A549 (cell line): ENCODE data around the gene APOOL. TPM values are rescaled to one million over a fixed set of nuclear protein-coding genes. Genes with fewer than 3 reads are reported as not detected.

Experiments
- ATAC-seq, 2 experiments: fragments of 200-7000 bp in 1 of 2; fragments of >200 bp in 1 of 2; cut with Nextera tagmentation in 1 of 2; cut with Tn5 transposase in 1 of 2; 3 replicates each; pipeline versions ENCODE4 v1.8.0 to v1.9.1; 2018 to 2020; ENCODE audit warnings: mild to moderate bottlenecking in 1 of 2, moderate library complexity in 1 of 2
- CTCF ChIA-PET: fragments of 300-600 bp; sonication (Branson Sonifier 250); formaldehyde crosslinking; extraction: SDS; loops from one replicate; lab custom pipeline; 2021; ENCODE audit warnings: antibody characterized with exemption, inconsistent platforms; lab: Yijun Ruan, JAX
- POLR2A ChIA-PET: fragments of 350-600 bp; formaldehyde crosslinking; extraction: SDS; loops from one replicate; lab custom pipeline; 2021; ENCODE audit warnings: antibody characterized with exemption, inconsistent platforms; lab: Yijun Ruan, JAX
- DNase-seq, 2 experiments: peaks; one replicate each; pipeline versions ENCODE4 v3.0.0 to v3.0.0-alpha.2; 2011 to 2016; ENCODE audit warnings: low read depth in 1 of 2, low spot score in 1 of 2
- FAIRE-seq: peaks from 2 replicates; lab custom pipeline; 2011; peaks lifted over from hg19 to GRCh38; lab: Jason Lieb, UNC
- H3K27ac ChIP-seq, 2 experiments: fragments of >200 bp; sonication (Bioruptor Twin); formaldehyde crosslinking; 3 replicates each; pipeline ENCODE4 v1.5.1; 2016 to 2017
- H3K4me1 ChIP-seq: fragments of >200 bp; sonication (Bioruptor Twin); formaldehyde crosslinking; 3 replicates; pipeline ENCODE4 v1.6.1; 2016
- H3K4me2 ChIP-seq: fragments of >200 bp; sonication (Bioruptor Twin); formaldehyde crosslinking; 3 replicates; pipeline ENCODE4 v1.6.1; 2016
- H3K4me3 ChIP-seq: fragments of >200 bp; sonication (Bioruptor Twin); formaldehyde crosslinking; 3 replicates; pipeline ENCODE4 v1.5.1; 2016
- H3K9me3 ChIP-seq: fragments of >200 bp; sonication (Bioruptor Twin); formaldehyde crosslinking; 3 replicates; pipeline ENCODE4 v1.6.1; 2016
- ATOH8 ChIP-seq: fragments of 250-450 bp; sonication (Bioruptor Pico); IDR thresholded peaks from 2 replicates; pipeline ENCODE4 v1.5.0; 2020; ENCODE audit warnings: low read depth, mild to moderate bottlenecking, moderate library complexity
- BCL3 ChIP-seq: fragments of >200 bp; sonication (Bioruptor Twin); formaldehyde crosslinking; IDR thresholded peaks from 3 replicates; pipeline ENCODE4 v1.6.1; 2016
- CTCF ChIP-seq: fragments of >200 bp; sonication (Bioruptor Twin); formaldehyde crosslinking; IDR thresholded peaks from 3 replicates; pipeline ENCODE4 v1.5.1; 2016
- E2F6 ChIP-seq: IDR thresholded peaks from 2 replicates; pipeline ENCODE4 v1.6.1; 2012; ENCODE audit warnings: low read depth, borderline replicate concordance
- EHF ChIP-seq: fragments of 250-450 bp; sonication (Bioruptor Pico); IDR thresholded peaks from 2 replicates; pipeline ENCODE4 v1.5.0; 2020; ENCODE audit warnings: mild to moderate bottlenecking
- ESRRA ChIP-seq: fragments of 150-350 bp; IDR thresholded peaks from 2 replicates; pipeline ENCODE4 v1.6.1; 2014; ENCODE audit warnings: mild to moderate bottlenecking, low read length, borderline replicate concordance
- GATA3 ChIP-seq: IDR thresholded peaks from 2 replicates; pipeline ENCODE4 v1.6.1; 2012; ENCODE audit warnings: borderline replicate concordance
- HEYL ChIP-seq: fragments of 250-450 bp; sonication (Bioruptor Pico); IDR thresholded peaks from 2 replicates; pipeline ENCODE4 v1.8.0; 2021; ENCODE audit warnings: mild to moderate bottlenecking, moderate library complexity
- HMGXB4 ChIP-seq: fragments of 250-450 bp; sonication (Bioruptor Pico); IDR thresholded peaks from 2 replicates; pipeline ENCODE4 v1.5.0; 2021; ENCODE audit warnings: mild to moderate bottlenecking, moderate library complexity, borderline replicate concordance
- HOXB5 ChIP-seq: fragments of 250-450 bp; sonication (Bioruptor Pico); IDR thresholded peaks from 2 replicates; pipeline ENCODE4 v1.5.0; 2020; ENCODE audit warnings: mild to moderate bottlenecking, moderate library complexity
- JUN ChIP-seq, 2 experiments: fragments of >200 bp; sonication (Bioruptor Twin); formaldehyde crosslinking; IDR thresholded peaks; 2 replicates in 1 of 2; 3 replicates in 1 of 2; pipeline ENCODE4 v1.6.1; 2016 to 2017
- JUNB ChIP-seq: fragments of >200 bp; sonication (Bioruptor Twin); formaldehyde crosslinking; IDR thresholded peaks from 2 replicates; pipeline ENCODE4 v1.6.1; 2016
- KDM5A ChIP-seq: fragments of 200-600 bp; sonication (generic); IDR thresholded peaks from 2 replicates; pipeline ENCODE4 v1.6.1; 2016; ENCODE audit warnings: antibody characterized with exemption, mild to moderate bottlenecking
- MAX ChIP-seq: IDR thresholded peaks from 2 replicates; pipeline ENCODE4 v1.6.1; 2012
- MYC ChIP-seq: IDR thresholded peaks from 2 replicates; pipeline ENCODE4 v1.6.1; 2012; ENCODE audit warnings: mild to moderate bottlenecking, inconsistent platforms, low read length, improper control_type of control experiment, borderline replicate concordance
- NR3C1 ChIP-seq: fragments of >200 bp; sonication (Bioruptor Twin); formaldehyde crosslinking; IDR thresholded peaks from 3 replicates; pipeline ENCODE4 v1.6.1; 2017
- PHF8 ChIP-seq: fragments of 200-600 bp; sonication (generic); IDR thresholded peaks from 2 replicates; pipeline ENCODE4 v1.6.1; 2016; ENCODE audit warnings: low read depth, mild to moderate bottlenecking, antibody characterized with exemption, moderate library complexity, borderline replicate concordance
- RAD21 ChIP-seq, 2 experiments: fragments of >200 bp in 1 of 2; sonication (Bioruptor Twin) in 1 of 2; formaldehyde crosslinking in 1 of 2; IDR thresholded peaks in 1 of 2; conservative IDR thresholded peaks in 1 of 2; 2 replicates in 1 of 2; 3 replicates in 1 of 2; pipeline ENCODE4 v1.6.1; 2012 to 2018; ENCODE audit warnings: inconsistent platforms in 1 of 2
- RARB ChIP-seq: fragments of 250-450 bp; sonication (Bioruptor Pico); IDR thresholded peaks from 2 replicates; pipeline ENCODE4 v1.8.0; 2021; ENCODE audit warnings: mild to moderate bottlenecking, moderate library complexity
- RNF2 ChIP-seq: fragments of 200-600 bp; sonication (generic); IDR thresholded peaks from 2 replicates; pipeline ENCODE4 v1.6.1; 2016; ENCODE audit warnings: low read depth, mild to moderate bottlenecking, antibody characterized with exemption, moderate library complexity, borderline replicate concordance
- SMC3 ChIP-seq: fragments of >200 bp; sonication (Bioruptor Twin); formaldehyde crosslinking; IDR thresholded peaks from 3 replicates; pipeline ENCODE4 v1.6.1; 2018; ENCODE audit warnings: inconsistent platforms
- USF2 ChIP-seq: fragments of 450-650 bp; IDR thresholded peaks from 2 replicates; pipeline ENCODE4 v1.6.1; 2014; ENCODE audit warnings: antibody characterized with exemption
- ZNF302 ChIP-seq: fragments of 250-450 bp; sonication (Bioruptor Pico); IDR thresholded peaks from 2 replicates; pipeline ENCODE4 v1.9.0; 2021; ENCODE audit warnings: inconsistent platforms, mild to moderate bottlenecking, moderate library complexity
- ZSCAN20 ChIP-seq: fragments of 250-450 bp; sonication (Bioruptor Pico); IDR thresholded peaks from 2 replicates; pipeline ENCODE4 v1.8.0; 2022; ENCODE audit warnings: mild to moderate bottlenecking, moderate library complexity
- WGBS: methylation state at CpG from one replicate; pipeline ENCODE4 v1.1.6; 2017; ENCODE audit errors: missing lambda C conversion rate; 5-methylcytosine and 5-hydroxymethylcytosine counted together
- polyA plus RNA-seq, 4 experiments: library from polyadenylated mRNA; depleted of rRNA in 3 of 4; stranded (reverse); fragments of >200 nt; fragmentation: RNase III in 1 of 4; extraction: RNeasy Plus Mini Kit Qiagen cat#74134 plus additional on column Dnase treatment in 1 of 4; gene quantifications; 2 replicates in 3 of 4; 3 replicates in 1 of 4; pipeline ENCODE4 v1.2.3, GENCODE V29; 2011 to 2017
- TF ChIP-seq, protein P1 (sequence below): IDR thresholded peaks from 2 replicates; pipeline ENCODE4 v1.6.1; 2012

APOOL gene
- polyA plus RNA-seq, 2 of the 4 experiments (the other 2 are of a cell fraction), result 10.3 to 10.7 TPM

DNA sequence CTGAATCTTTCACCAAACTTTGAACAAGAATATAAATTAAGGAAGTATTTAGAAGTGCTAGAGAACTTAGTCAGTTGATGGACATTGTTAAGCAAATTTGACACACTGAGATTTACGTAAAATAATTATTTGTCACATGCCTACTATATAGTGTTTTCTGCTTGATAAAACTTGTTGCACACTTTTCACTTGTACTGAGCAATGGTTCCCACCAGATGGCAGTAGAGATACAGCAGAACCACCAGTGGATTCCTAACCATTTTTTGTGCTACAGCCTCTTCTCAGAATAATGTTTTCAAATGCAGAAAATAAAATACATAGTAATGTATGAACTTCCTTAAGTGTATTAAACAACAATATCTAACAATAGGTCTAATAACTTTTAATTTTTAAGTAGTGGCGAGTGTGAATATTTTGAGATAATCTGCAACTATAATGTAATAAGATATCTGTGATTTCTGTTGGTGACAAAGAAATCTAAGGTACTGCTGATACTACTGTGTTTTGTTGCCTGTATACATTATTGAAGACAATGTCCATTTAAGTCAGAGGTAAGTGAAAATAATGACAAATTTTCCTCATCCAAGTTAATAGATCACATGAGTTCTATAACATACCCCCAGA lies 81.2 kb downstream of the APOOL start:
- FAIRE-seq (peak; percentile 93), ATAC-seq (peak; percentile 50 to 68; a peak in 3 of 6 replicates)

GRCh38 chrX:85089321-85089840 lies 85.7 kb downstream of the APOOL start:
- 93% methylated on average over 5 of the region's 5 CpGs for WGBS
- ATAC-seq (no peak), DNase-seq (no peak), FAIRE-seq (no peak)
- POLR2A ChIA-PET, result no interaction called here
- H3K9me3 ChIP-seq, result no peaks in the 10 kb centered on the region
- TF ChIP-seq PHF8 (no peak), E2F6 (no peak), ATOH8 (CRISPR knock-in tag) (no peak), HOXB5 (CRISPR knock-in tag) (no peak), RNF2 (no peak), ZNF302 (no peak), JUNB (no peak)
- TF ChIP-seq, protein P1, sequence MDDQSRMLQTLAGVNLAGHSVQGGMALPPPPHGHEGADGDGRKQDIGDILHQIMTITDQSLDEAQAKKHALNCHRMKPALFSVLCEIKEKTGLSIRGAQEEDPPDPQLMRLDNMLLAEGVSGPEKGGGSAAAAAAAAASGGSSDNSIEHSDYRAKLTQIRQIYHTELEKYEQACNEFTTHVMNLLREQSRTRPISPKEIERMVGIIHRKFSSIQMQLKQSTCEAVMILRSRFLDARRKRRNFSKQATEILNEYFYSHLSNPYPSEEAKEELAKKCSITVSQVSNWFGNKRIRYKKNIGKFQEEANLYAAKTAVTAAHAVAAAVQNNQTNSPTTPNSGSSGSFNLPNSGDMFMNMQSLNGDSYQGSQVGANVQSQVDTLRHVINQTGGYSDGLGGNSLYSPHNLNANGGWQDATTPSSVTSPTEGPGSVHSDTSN, result no peak
- no peaks in the 10 kb centered on the region for H3K4me1 ChIP-seq
- H3K4me2 ChIP-seq, result no peak overlapping the region
- CTCF ChIA-PET, result no interaction called here
- no peak overlapping the region for H3K4me3 ChIP-seq
- no peak overlapping the region for H3K27ac ChIP-seq

More for the DNA sequence above, 81.2 kb downstream of the APOOL start:
- 54% methylated on average over 2 of the region's 2 CpGs for WGBS
- peak; percentile 16 to 37 for DNase-seq
- Histone ChIP-seq H3K4me2 (no peak overlapping the region), H3K9me3 (no peaks in the 10 kb centered on the region), H3K27ac (no peak overlapping the region), H3K4me1 (no peaks in the 10 kb centered on the region), H3K4me3 (no peak overlapping the region)
- CTCF ChIA-PET, result interaction anchor here (0.6 to 1.6 kb wide), 8 partner anchors 9 to 460 kb away, joined by 3 to 6 read pairs (median 4); no protein-coding TSS in a partner anchor
- peak; percentile 61 for TF ChIP-seq CTCF
- TF ChIP-seq NR3C1, result no peak
- no peak for TF ChIP-seq ESRRA
- peak; percentile 53 for TF ChIP-seq SMC3
- peak; percentile 52 to 53; a peak in 4 of 5 replicates for TF ChIP-seq RAD21 (conservative IDR thresholded peaks at IDR 0.05 in 1 of 2, IDR thresholded peaks at IDR 0.05 in 1 of 2)
- POLR2A ChIA-PET, result no interaction called here

GRCh38 chrX:85107407-85107806 lies 103.7 kb downstream of the APOOL start:
- H3K4me2 ChIP-seq, result no peak overlapping the region
- H3K27ac ChIP-seq, result no peak overlapping the region
- FAIRE-seq (no peak), ATAC-seq (peak in 1 of 2 experiments; percentile 30; a peak in 1 of 6 replicates), DNase-seq (peak in 1 of 2 experiments; percentile 14)
- no peaks in the 10 kb centered on the region for H3K4me1 ChIP-seq
- 45% methylated on average over 2 of the region's 4 CpGs for WGBS
- no peaks in the 10 kb centered on the region for H3K9me3 ChIP-seq
- H3K4me3 ChIP-seq, result no peak overlapping the region
- POLR2A ChIA-PET, result no interaction called here
- CTCF ChIA-PET, result no interaction called here
- TF ChIP-seq JUN (IDR thresholded peaks at IDR 0.05), result no peak
- no peak for TF ChIP-seq ZSCAN20 (CRISPR knock-in tag)
- no peak for TF ChIP-seq BCL3
- TF ChIP-seq MYC, result no peak
- TF ChIP-seq HMGXB4 (CRISPR knock-in tag), result no peak
- no peak for TF ChIP-seq USF2
- no peak for TF ChIP-seq EHF (CRISPR knock-in tag)
- TF ChIP-seq GATA3, result no peak
- no peak for TF ChIP-seq KDM5A
- TF ChIP-seq RARB (CRISPR knock-in tag), result no peak
- TF ChIP-seq HEYL (CRISPR knock-in tag), result no peak
- TF ChIP-seq MAX, result no peak
